IMR-90 (cell line): Measurements from ENCODE around the gene KPTN. TPM values are rescaled to one million over a fixed set of nuclear protein-coding genes. Genes with fewer than 3 reads are reported as not detected.

ENCODE experiments used
- ATAC-seq: fragments of 200-7000 bp; cut with Tn5 transposase; 2 replicates; pipeline ENCODE4 v1.9.1; 2020; ENCODE audit warnings: low read depth, mild to moderate bottlenecking, moderate library complexity
- BruUV-seq: library from RNA; stranded (reverse); fragments of 400-500 nt; replicated peaks from 2 replicates; lab custom pipeline; 2021; lab: Mats Ljungman, UMichigan
- CTCF ChIA-PET: fragments of 300-600 bp; formaldehyde crosslinking; extraction: SDS; loops from one replicate; lab custom pipeline; 2021; ENCODE audit warnings: antibody characterized with exemption; lab: Yijun Ruan, JAX
- POLR2A ChIA-PET: fragments of 300-600 bp; sonication (Branson Sonifier 250); formaldehyde crosslinking; loops from one replicate; lab custom pipeline; 2022; ENCODE audit warnings: antibody characterized with exemption; ENCODE audit not compliant: unreplicated experiment; lab: Charles Lee
- DNase-seq: peaks from one replicate; pipeline ENCODE4 v3.0.0; 2013
- H2AFZ ChIP-seq: replicated peaks from 2 replicates; pipeline ENCODE3; 2013; ENCODE audit warnings: low read length, mild to moderate bottlenecking; ENCODE audit not compliant: poor library complexity
- H2AK5ac ChIP-seq: 2 replicates; pipeline ENCODE4 v1.6.1; 2013; ENCODE audit warnings: low read depth, low read length, inconsistent platforms
- H2AK9ac ChIP-seq: replicated peaks from 2 replicates; pipeline ENCODE3; 2013; ENCODE audit warnings: mild to moderate bottlenecking, low read depth, low read length, moderate library complexity; ENCODE audit not compliant: poor library complexity
- H2BK120ac ChIP-seq: 2 replicates; pipeline ENCODE4 v1.6.1; 2013; ENCODE audit warnings: low read depth, low read length, inconsistent platforms
- H2BK15ac ChIP-seq: 3 replicates; pipeline ENCODE4 v1.6.1; 2013; ENCODE audit warnings: low read depth, low read length, inconsistent platforms
- H2BK20ac ChIP-seq: 2 replicates; pipeline ENCODE4 v1.6.1; 2013; ENCODE audit warnings: low read depth, mild to moderate bottlenecking, inconsistent platforms, low read length, moderate library complexity
- H2BK5ac ChIP-seq: 2 replicates; pipeline ENCODE4 v1.6.1; 2013; ENCODE audit warnings: mild to moderate bottlenecking, low read depth, low read length, inconsistent platforms; ENCODE audit not compliant: poor library complexity, severe bottlenecking
- H3K14ac ChIP-seq: replicated peaks from 2 replicates; pipeline ENCODE4 v1.6.1; 2013; ENCODE audit warnings: low read depth, low read length, inconsistent platforms
- H3K18ac ChIP-seq: 2 replicates; pipeline ENCODE4 v1.6.1; 2013; ENCODE audit warnings: low read depth, low read length, control low read depth
- H3K23ac ChIP-seq: 2 replicates; pipeline ENCODE4 v1.6.1; 2013; ENCODE audit warnings: low read depth, low read length, inconsistent platforms
- H3K27ac ChIP-seq: 2 replicates; pipeline ENCODE4 v1.5.1; 2013; ENCODE audit warnings: mild to moderate bottlenecking, control low read depth, low read length; ENCODE audit not compliant: insufficient read depth
- H3K27me3 ChIP-seq: 2 replicates; pipeline ENCODE4 v1.6.1; 2013; ENCODE audit warnings: low read length; ENCODE audit not compliant: control insufficient read depth, insufficient read depth
- H3K36me3 ChIP-seq: 2 replicates; pipeline ENCODE4 v1.6.1; 2013; ENCODE audit warnings: low read length, mixed read lengths; ENCODE audit not compliant: control insufficient read depth, insufficient read depth
- H3K4ac ChIP-seq: 2 replicates; pipeline ENCODE4 v1.6.1; 2013; ENCODE audit warnings: low read depth, low read length, inconsistent platforms
- H3K4me1 ChIP-seq: 2 replicates; pipeline ENCODE4 v1.6.1; 2013; ENCODE audit warnings: low read length, mixed read lengths; ENCODE audit not compliant: control insufficient read depth, insufficient read depth
- H3K4me2 ChIP-seq: 2 replicates; pipeline ENCODE4 v1.6.1; 2013; ENCODE audit warnings: low read depth, mild to moderate bottlenecking, control low read depth, low read length, moderate library complexity
- H3K4me3 ChIP-seq: 2 replicates; pipeline ENCODE4 v1.5.1; 2013; ENCODE audit warnings: low read depth, mild to moderate bottlenecking, control low read depth, low read length, moderate library complexity; ENCODE audit not compliant: insufficient read depth
- H3K56ac ChIP-seq: 2 replicates; pipeline ENCODE4 v1.6.1; 2013; ENCODE audit warnings: low read length, inconsistent platforms; ENCODE audit not compliant: insufficient read depth; ENCODE audit errors: extremely low read depth
- H3K79me1 ChIP-seq, 2 experiments: 2 replicates each; pipeline ENCODE4 v1.6.1; 2013; ENCODE audit warnings: low read length in 2 of 2, inconsistent platforms in 1 of 2, low read depth in 1 of 2
- H3K9ac ChIP-seq: 2 replicates; pipeline ENCODE4 v1.6.1; 2013; ENCODE audit warnings: low read depth, low read length, control low read depth
- H3K9me1 ChIP-seq: 2 replicates; pipeline ENCODE4 v1.6.1; 2013; ENCODE audit warnings: low read length, inconsistent platforms; ENCODE audit not compliant: insufficient read depth
- H3K9me3 ChIP-seq: 2 replicates; pipeline ENCODE4 v1.6.1; 2013; ENCODE audit warnings: low read length; ENCODE audit not compliant: control insufficient read depth, insufficient read depth
- H4K20me1 ChIP-seq: 2 replicates; pipeline ENCODE4 v1.6.1; 2013; ENCODE audit warnings: low read length, inconsistent platforms; ENCODE audit not compliant: insufficient read depth
- H4K5ac ChIP-seq: 2 replicates; pipeline ENCODE4 v1.6.1; 2013; ENCODE audit warnings: mild to moderate bottlenecking, low read depth, low read length, control low read depth
- H4K8ac ChIP-seq, 2 experiments: 2 replicates each; pipeline ENCODE4 v1.6.1; 2013; ENCODE audit warnings: low read depth in 2 of 2, low read length in 2 of 2, control low read depth in 1 of 2, inconsistent platforms in 1 of 2
- H4K91ac ChIP-seq: 2 replicates; pipeline ENCODE4 v1.6.1; 2013; ENCODE audit warnings: low read depth, low read length, inconsistent platforms; ENCODE audit not compliant: insufficient read depth
- CEBPB ChIP-seq: IDR thresholded peaks from 2 replicates; pipeline ENCODE4 v1.6.1; 2012; ENCODE audit warnings: low read depth, low read length, improper control_type of control experiment
- CHD1 ChIP-seq: IDR thresholded peaks from 2 replicates; pipeline ENCODE4 v1.6.1; 2012; ENCODE audit warnings: low read depth, low read length, improper control_type of control experiment
- MAFK ChIP-seq: IDR thresholded peaks from 2 replicates; pipeline ENCODE4 v1.6.1; 2012; ENCODE audit warnings: low read depth, low read length, improper control_type of control experiment
- MAZ ChIP-seq: IDR thresholded peaks from 2 replicates; pipeline ENCODE4 v1.6.1; 2012; ENCODE audit warnings: low read depth, mild to moderate bottlenecking, low read length, improper control_type of control experiment, moderate library complexity, borderline replicate concordance
- MXI1 ChIP-seq: IDR thresholded peaks from 2 replicates; pipeline ENCODE4 v1.6.1; 2012; ENCODE audit warnings: low read depth, mild to moderate bottlenecking, low read length, moderate library complexity, borderline replicate concordance
- NFE2L2 ChIP-seq: fragments of 150-350 bp; IDR thresholded peaks from 2 replicates; pipeline ENCODE4 v1.6.1; 2016; ENCODE audit warnings: low read depth, mild to moderate bottlenecking, low read length
- POLR2A ChIP-seq: IDR thresholded peaks from 2 replicates; pipeline ENCODE4 v1.6.1; 2012; ENCODE audit warnings: mild to moderate bottlenecking, low read depth, low read length
- RAD21 ChIP-seq: IDR thresholded peaks from 2 replicates; pipeline ENCODE4 v1.6.1; 2012; ENCODE audit warnings: low read length, improper control_type of control experiment
- RCOR1 ChIP-seq: IDR thresholded peaks from 2 replicates; pipeline ENCODE4 v1.6.1; 2012; ENCODE audit warnings: mild to moderate bottlenecking, low read length, improper control_type of control experiment; ENCODE audit not compliant: insufficient replicate concordance
- RFX5 ChIP-seq: IDR thresholded peaks from 2 replicates; pipeline ENCODE4 v1.8.0; 2012; ENCODE audit warnings: low read depth, mild to moderate bottlenecking, low read length, moderate library complexity
- SMC3 ChIP-seq: fragments of 150-350 bp; IDR thresholded peaks from 2 replicates; pipeline ENCODE4 v1.6.1; 2016; ENCODE audit warnings: low read depth, mild to moderate bottlenecking, antibody characterized with exemption, low read length, moderate library complexity
- WGBS, 2 experiments: methylation state at CpG; one replicate each; pipeline versions ENCODE4 v1.1.5 to v1.1.7; 2013; ENCODE audit warnings: missing lambda C conversion rate in 2 of 2; ENCODE audit not compliant: insufficient read length in 1 of 2; ENCODE audit errors: extremely low coverage in 2 of 2; 5-methylcytosine and 5-hydroxymethylcytosine counted together
- dilution Hi-C: fragments of 300-500 bp; cut with HindIII; formaldehyde crosslinking; loops from one replicate; pipeline ENCODE4 v1.14.3; 2018; ENCODE audit warnings: low sequenced_read_pairs; ENCODE audit not compliant: unreplicated experiment
- in situ Hi-C: fragments of 300-500 bp; cut with MboI; formaldehyde crosslinking; loops from 3 replicates; pipeline ENCODE4 v1.14.3; 2019; ENCODE audit warnings: low sequenced_read_pairs, inconsistent platforms, mixed read lengths
- intact Hi-C: fragments of 100-400 bp; cut with micrococcal nuclease; formaldehyde crosslinking; loops from 2 replicates; pipeline ENCODE4 v1.10.0; 2022
- polyA plus RNA-seq, 3 experiments: library from polyadenylated mRNA; depleted of rRNA; stranded (reverse); fragments of >200 nt; gene quantifications; 2 replicates each; pipeline ENCODE4 v1.2.3, GENCODE V29; 2012; ENCODE audit warnings: low replicate concordance in 1 of 3
- total RNA-seq: library from RNA; depleted of rRNA; stranded (reverse); fragments of >200 nt; gene quantifications from 2 replicates; pipeline ENCODE4 v1.2.3, GENCODE V29; 2012
- TF ChIP-seq, protein P1 (sequence below): fragments of 150-350 bp; IDR thresholded peaks from 2 replicates; pipeline ENCODE4 v1.6.1; 2016; ENCODE audit warnings: low read depth, mild to moderate bottlenecking, low read length, moderate library complexity, borderline replicate concordance
- TF ChIP-seq, protein P2 (sequence below): conservative IDR thresholded peaks from 2 replicates; pipeline ENCODE4 v1.5.1; 2012; ENCODE audit warnings: mild to moderate bottlenecking, low read depth, low read length, improper control_type of control experiment
- TF ChIP-seq, protein P3 (sequence below): fragments of 150-350 bp; IDR thresholded peaks from 2 replicates; pipeline ENCODE4 v1.6.1; 2017; ENCODE audit warnings: mild to moderate bottlenecking, antibody characterized with exemption, low read length, low read depth

The KPTN gene
- total and polyA plus RNA-seq, 2 of the 4 experiments (the other 2 are of a cell fraction) = 4.1 to 15.4 TPM

DNA sequence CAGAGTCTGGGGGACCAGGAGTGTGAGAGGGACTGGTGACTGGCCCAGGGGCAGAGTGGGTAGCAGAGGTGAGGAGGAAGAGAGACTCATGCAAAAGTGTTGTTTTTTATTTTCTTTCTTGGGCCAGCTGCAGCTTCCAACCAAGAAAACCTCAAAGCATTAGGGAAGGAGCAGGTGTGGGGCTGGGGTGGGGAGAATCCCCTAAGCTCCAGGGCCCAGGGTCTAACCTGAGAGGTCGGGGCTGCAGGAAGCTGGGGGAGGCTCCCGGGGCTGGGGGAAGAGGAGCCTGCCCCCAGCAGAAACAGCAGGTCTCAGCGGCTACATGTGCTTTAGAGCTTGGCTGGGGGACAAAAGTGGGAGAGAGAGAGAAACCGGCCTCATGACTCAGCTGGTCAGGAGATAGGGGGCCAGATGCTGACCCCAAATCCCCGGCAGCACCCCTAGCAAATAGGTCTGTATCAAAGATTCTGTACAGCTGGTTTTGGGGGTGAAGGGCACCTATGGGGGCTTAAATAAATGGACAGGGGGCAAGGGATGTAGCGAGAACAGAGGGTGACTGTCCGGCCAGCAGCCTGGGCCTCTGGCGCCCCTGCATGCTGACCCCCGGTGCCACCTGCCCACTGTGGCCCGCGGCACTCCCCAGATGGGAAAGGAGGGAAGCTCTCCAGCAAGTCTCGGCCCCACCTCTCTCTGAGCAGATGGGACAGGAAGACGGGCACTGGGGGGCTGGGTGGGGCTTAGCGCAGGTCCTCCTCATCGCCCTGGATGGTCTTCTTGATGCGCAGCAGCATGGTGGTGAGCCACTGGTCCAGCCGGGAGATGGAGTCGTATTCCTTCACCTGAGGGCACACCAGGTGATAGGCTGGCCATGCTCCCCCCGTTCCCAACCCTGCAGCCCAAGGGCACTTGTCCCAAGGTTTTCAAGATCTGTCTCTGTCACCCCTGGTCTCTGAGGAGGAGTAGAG is 3.8 kb upstream of the KPTN start:
- Histone ChIP-seq H3K27me3 (no peaks in the 10 kb centered on the region), H3K4me2 (no peak overlapping the region), H2BK20ac (no peak overlapping the region), H2AFZ (no peak overlapping the region), H3K9me3 (no peaks in the 10 kb centered on the region), H3K23ac (no peak overlapping the region), H4K20me1 (peaks cover 6% of the 10 kb centered on the region; the same call in 1 of the 2 replicates), H4K8ac (no peak overlapping the region), H4K91ac (no peak overlapping the region), H3K4me3 (no peak overlapping the region), H3K18ac (no peak overlapping the region), H3K36me3 (peaks cover 39% of the 10 kb centered on the region), H2BK5ac (no peak overlapping the region), H2AK9ac (no peak overlapping the region), H2BK15ac (no peak overlapping the region), H3K79me1 (peaks cover 0 to 24% of the 10 kb centered on the region in 2 experiments; a peak in 2 of 4 replicates), H3K4me1 (peaks cover 2% of the 10 kb centered on the region; the same call in 1 of the 2 replicates), H3K14ac (no peak overlapping the region), H3K4ac (no peak overlapping the region), H4K5ac (no peak overlapping the region), H2BK120ac (no peak overlapping the region), H3K27ac (no peak overlapping the region), H3K9ac (no peak overlapping the region), H3K9me1 (peaks cover 6% of the 10 kb centered on the region; the same call in 1 of the 2 replicates), H3K56ac (no peak overlapping the region), H2AK5ac (no peak overlapping the region)
- CTCF ChIA-PET = no interaction called here
- intact Hi-C loops (no loop called here), in situ Hi-C loops (no loop called here), dilution Hi-C loops (no loop called here)
- ATAC-seq = no peak
- no peak for DNase-seq
- POLR2A ChIA-PET = interaction anchor here (0.5 to 0.6 kb wide), 2 partner anchors 129 to 137 kb away, joined by 4 to 6 read pairs; no protein-coding TSS in a partner anchor
- 77% methylated on average over 3 of the region's 19 CpGs; no CpG with 5 or more reads in 1 of the 2 experiments for WGBS, 2 experiments
- BruUV-seq = TSS peak; percentile 68
- TF ChIP-seq, protein P1, sequence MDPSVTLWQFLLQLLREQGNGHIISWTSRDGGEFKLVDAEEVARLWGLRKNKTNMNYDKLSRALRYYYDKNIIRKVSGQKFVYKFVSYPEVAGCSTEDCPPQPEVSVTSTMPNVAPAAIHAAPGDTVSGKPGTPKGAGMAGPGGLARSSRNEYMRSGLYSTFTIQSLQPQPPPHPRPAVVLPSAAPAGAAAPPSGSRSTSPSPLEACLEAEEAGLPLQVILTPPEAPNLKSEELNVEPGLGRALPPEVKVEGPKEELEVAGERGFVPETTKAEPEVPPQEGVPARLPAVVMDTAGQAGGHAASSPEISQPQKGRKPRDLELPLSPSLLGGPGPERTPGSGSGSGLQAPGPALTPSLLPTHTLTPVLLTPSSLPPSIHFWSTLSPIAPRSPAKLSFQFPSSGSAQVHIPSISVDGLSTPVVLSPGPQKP = no peak
- TF ChIP-seq RAD21 (no peak), CHD1 (no peak), POLR2A (no peak), NFE2L2 (no peak), RCOR1 (no peak), MAFK (no peak), RFX5 (no peak), SMC3 (no peak), MAZ (no peak), CEBPB (no peak), MXI1 (no peak)
- TF ChIP-seq, protein P2, sequence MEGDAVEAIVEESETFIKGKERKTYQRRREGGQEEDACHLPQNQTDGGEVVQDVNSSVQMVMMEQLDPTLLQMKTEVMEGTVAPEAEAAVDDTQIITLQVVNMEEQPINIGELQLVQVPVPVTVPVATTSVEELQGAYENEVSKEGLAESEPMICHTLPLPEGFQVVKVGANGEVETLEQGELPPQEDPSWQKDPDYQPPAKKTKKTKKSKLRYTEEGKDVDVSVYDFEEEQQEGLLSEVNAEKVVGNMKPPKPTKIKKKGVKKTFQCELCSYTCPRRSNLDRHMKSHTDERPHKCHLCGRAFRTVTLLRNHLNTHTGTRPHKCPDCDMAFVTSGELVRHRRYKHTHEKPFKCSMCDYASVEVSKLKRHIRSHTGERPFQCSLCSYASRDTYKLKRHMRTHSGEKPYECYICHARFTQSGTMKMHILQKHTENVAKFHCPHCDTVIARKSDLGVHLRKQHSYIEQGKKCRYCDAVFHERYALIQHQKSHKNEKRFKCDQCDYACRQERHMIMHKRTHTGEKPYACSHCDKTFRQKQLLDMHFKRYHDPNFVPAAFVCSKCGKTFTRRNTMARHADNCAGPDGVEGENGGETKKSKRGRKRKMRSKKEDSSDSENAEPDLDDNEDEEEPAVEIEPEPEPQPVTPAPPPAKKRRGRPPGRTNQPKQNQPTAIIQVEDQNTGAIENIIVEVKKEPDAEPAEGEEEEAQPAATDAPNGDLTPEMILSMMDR = no peak
- TF ChIP-seq, protein P3, sequence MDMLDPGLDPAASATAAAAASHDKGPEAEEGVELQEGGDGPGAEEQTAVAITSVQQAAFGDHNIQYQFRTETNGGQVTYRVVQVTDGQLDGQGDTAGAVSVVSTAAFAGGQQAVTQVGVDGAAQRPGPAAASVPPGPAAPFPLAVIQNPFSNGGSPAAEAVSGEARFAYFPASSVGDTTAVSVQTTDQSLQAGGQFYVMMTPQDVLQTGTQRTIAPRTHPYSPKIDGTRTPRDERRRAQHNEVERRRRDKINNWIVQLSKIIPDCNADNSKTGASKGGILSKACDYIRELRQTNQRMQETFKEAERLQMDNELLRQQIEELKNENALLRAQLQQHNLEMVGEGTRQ = no peak
